SU-DHL-6 (cell line): ENCODE data around the gene ZNF80.

Experiments used
- H2AFZ ChIP-seq: fragments of 200-600 bp; sonication (generic); 2 replicates; pipeline ENCODE4 v1.6.1; 2014; ENCODE audit warnings: low read depth, mild to moderate bottlenecking, moderate library complexity, mixed read lengths, antibody characterized with exemption, low read length; ENCODE audit not compliant: severe bottlenecking
- H3F3A ChIP-seq: fragments of 200-600 bp; shearing (Covaris generic); 2 replicates; pipeline ENCODE4 v1.6.0; 2016; ENCODE audit warnings: antibody characterized with exemption, mild to moderate bottlenecking; ENCODE audit not compliant: insufficient read depth
- H3K27ac ChIP-seq: fragments of 200-600 bp; sonication (generic); 2 replicates; pipeline ENCODE4 v1.5.1; 2016; ENCODE audit warnings: low read depth, mild to moderate bottlenecking, low read length, moderate library complexity, mixed read lengths
- H3K27me3 ChIP-seq: fragments of 200-600 bp; sonication (generic), shearing (Covaris generic); 2 replicates; pipeline ENCODE4 v1.6.0; 2014; ENCODE audit warnings: mild to moderate bottlenecking, low read length
- H3K36me3 ChIP-seq: fragments of 200-600 bp; sonication (generic); 2 replicates; pipeline ENCODE4 v1.6.1; 2014; ENCODE audit warnings: mild to moderate bottlenecking, low read length, mixed read lengths
- H3K4me2 ChIP-seq: fragments of 300-600, 200-600 bp; shearing (Covaris generic), sonication (generic); 2 replicates; pipeline ENCODE4 v1.6.0; 2014; ENCODE audit warnings: low read length, low read depth, mild to moderate bottlenecking; ENCODE audit not compliant: poor library complexity, severe bottlenecking
- H3K4me3 ChIP-seq: fragments of 200-600 bp; sonication (generic); 2 replicates; pipeline ENCODE4 v1.5.1; 2014; ENCODE audit warnings: antibody characterized with exemption, low read length, mild to moderate bottlenecking, mixed read lengths; ENCODE audit not compliant: insufficient read depth, poor library complexity, severe bottlenecking
- H3K79me2 ChIP-seq: fragments of 200-600 bp; sonication (generic); 2 replicates; pipeline ENCODE4 v1.6.1; 2014; ENCODE audit warnings: mild to moderate bottlenecking, low read length, moderate library complexity; ENCODE audit not compliant: insufficient read depth
- H3K9ac ChIP-seq: fragments of 200-600 bp; sonication (generic); 2 replicates; pipeline ENCODE4 v1.7.0; 2014; ENCODE audit warnings: mild to moderate bottlenecking, low read length
- H3K9me2 ChIP-seq: fragments of 200-600 bp; sonication (generic); replicated peaks from 2 replicates; pipeline ENCODE4 v1.6.1; 2014; ENCODE audit warnings: low read length; ENCODE audit not compliant: insufficient read depth
- H3K9me3 ChIP-seq: fragments of 200-600 bp; sonication (generic); 2 replicates; pipeline ENCODE4 v1.6.1; 2014; ENCODE audit warnings: low read length, mixed read lengths; ENCODE audit not compliant: insufficient read depth
- H4K20me1 ChIP-seq: fragments of 200-600 bp; sonication (generic); 2 replicates; pipeline ENCODE4 v1.6.1; 2014; ENCODE audit warnings: low read depth, mild to moderate bottlenecking, antibody characterized with exemption, low read length, moderate library complexity, mixed read lengths
- EZH2phosphoT487 ChIP-seq: fragments of 200-600 bp; sonication (generic), shearing (Covaris generic); conservative IDR thresholded peaks from 2 replicates; pipeline ENCODE4 v1.6.1; 2018; ENCODE audit warnings: mild to moderate bottlenecking, antibody characterized with exemption, low read length, moderate library complexity, mixed read lengths
- TF ChIP-seq, protein P1 (sequence below): fragments of 200-600 bp; sonication (generic); IDR thresholded peaks from one replicate; pipeline ENCODE4 v1.5.1; 2017; ENCODE audit warnings: antibody characterized with exemption, mild to moderate bottlenecking, low read length, moderate library complexity; ENCODE audit not compliant: insufficient read depth, poor library complexity, severe bottlenecking

Gene ZNF80

GRCh38 chr3:114274929-114275328 is 37.6 kb upstream of the ZNF80 start:
- H3K27ac ChIP-seq: no peak overlapping the region
- no peaks in the 10 kb centered on the region for H3K9me2 ChIP-seq
- H3K9me3 ChIP-seq: no peaks in the 10 kb centered on the region
- H3K4me3 ChIP-seq: no peak overlapping the region
- no peak overlapping the region for H2AFZ ChIP-seq
- H3F3A ChIP-seq: no peaks in the 10 kb centered on the region
- TF ChIP-seq, protein P1, sequence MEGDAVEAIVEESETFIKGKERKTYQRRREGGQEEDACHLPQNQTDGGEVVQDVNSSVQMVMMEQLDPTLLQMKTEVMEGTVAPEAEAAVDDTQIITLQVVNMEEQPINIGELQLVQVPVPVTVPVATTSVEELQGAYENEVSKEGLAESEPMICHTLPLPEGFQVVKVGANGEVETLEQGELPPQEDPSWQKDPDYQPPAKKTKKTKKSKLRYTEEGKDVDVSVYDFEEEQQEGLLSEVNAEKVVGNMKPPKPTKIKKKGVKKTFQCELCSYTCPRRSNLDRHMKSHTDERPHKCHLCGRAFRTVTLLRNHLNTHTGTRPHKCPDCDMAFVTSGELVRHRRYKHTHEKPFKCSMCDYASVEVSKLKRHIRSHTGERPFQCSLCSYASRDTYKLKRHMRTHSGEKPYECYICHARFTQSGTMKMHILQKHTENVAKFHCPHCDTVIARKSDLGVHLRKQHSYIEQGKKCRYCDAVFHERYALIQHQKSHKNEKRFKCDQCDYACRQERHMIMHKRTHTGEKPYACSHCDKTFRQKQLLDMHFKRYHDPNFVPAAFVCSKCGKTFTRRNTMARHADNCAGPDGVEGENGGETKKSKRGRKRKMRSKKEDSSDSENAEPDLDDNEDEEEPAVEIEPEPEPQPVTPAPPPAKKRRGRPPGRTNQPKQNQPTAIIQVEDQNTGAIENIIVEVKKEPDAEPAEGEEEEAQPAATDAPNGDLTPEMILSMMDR: no peak
- TF ChIP-seq EZH2phosphoT487: no peak
- no peaks in the 10 kb centered on the region for H4K20me1 ChIP-seq
- no peak overlapping the region for H3K9ac ChIP-seq
- no peaks in the 10 kb centered on the region for H3K79me2 ChIP-seq
- H3K36me3 ChIP-seq: no peaks in the 10 kb centered on the region
- H3K27me3 ChIP-seq: no peaks in the 10 kb centered on the region
- H3K4me2 ChIP-seq: no peak overlapping the region

- H4K20me1 ChIP-seq: no peaks in the 10 kb centered on the region
- H3K27ac ChIP-seq: no peak overlapping the region
- no peaks in the 10 kb centered on the region for H3K79me2 ChIP-seq
- no peaks in the 10 kb centered on the region for H3K36me3 ChIP-seq
- H3K9me2 ChIP-seq: no peaks in the 10 kb centered on the region
- H3K4me2 ChIP-seq: no peak overlapping the region
- no peak overlapping the region for H2AFZ ChIP-seq
- H3K27me3 ChIP-seq: no peaks in the 10 kb centered on the region
- H3K4me3 ChIP-seq: no peak overlapping the region
- H3K9me3 ChIP-seq: no peaks in the 10 kb centered on the region
- no peaks in the 10 kb centered on the region for H3F3A ChIP-seq
- no peak overlapping the region for H3K9ac ChIP-seq
- TF ChIP-seq EZH2phosphoT487: no peak
- TF ChIP-seq, protein P1: no peak
Measured at GRCh38 chr3:114272271-114272670, 34.9 kb upstream of the ZNF80 start.

GRCh38 chr3:114270019-114270418 is 32.6 kb upstream of the ZNF80 start:
- no peaks in the 10 kb centered on the region for H4K20me1 ChIP-seq

More at GRCh38 chr3:114270019-114270418, 32.6 kb upstream of the ZNF80 start:
- Histone ChIP-seq H3K36me3 (no peaks in the 10 kb centered on the region), H3K4me2 (no peak overlapping the region), H3K9me3 (no peaks in the 10 kb centered on the region), H3K9me2 (no peaks in the 10 kb centered on the region), H3K79me2 (no peaks in the 10 kb centered on the region), H3K27ac (no peak overlapping the region), H3K4me3 (no peak overlapping the region), H3K9ac (no peak overlapping the region), H3F3A (no peaks in the 10 kb centered on the region), H2AFZ (no peak overlapping the region), H3K27me3 (no peaks in the 10 kb centered on the region)
- no peak for TF ChIP-seq EZH2phosphoT487
- TF ChIP-seq, protein P1: no peak
